ENCODE results near the gene APBA3.
A peak's percentile ranks its signal among the peaks of the same experiment; 100 is the strongest.

The APBA3 gene

DNA sequence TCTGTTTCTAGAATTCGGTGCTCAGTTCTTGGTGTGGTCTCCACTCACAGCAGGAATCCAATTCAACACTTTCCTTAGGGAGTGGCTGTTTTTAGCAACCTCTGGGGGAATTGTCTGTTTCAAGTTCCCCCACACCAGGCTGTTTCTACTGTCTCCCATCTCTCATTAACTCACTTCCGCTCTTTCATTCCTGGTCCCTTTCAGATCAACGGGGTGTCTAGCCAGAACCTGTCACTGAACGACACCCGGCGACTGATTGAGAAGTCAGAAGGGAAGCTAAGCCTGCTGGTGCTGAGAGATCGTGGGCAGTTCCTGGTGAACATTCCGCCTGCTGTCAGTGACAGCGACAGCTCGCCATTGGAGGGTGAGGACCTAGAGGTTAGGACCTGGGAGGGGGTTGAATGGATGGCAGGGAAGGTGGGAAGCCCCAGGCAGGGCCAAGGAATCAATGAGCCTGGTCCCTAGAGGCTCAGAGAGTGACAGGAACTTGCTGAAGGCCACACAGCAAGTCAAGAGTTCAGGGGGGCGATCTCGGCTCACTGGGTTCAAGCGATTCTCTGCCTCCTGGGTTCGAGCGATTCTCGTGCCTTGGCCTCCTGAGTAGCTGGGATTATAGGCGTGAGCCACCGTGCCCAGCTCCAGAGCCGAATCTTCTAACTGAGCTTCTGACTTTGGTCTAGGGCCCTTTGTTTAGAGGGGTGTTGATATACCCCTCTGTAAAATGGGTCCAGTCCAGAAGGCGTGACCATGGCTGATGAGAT is 27.8 kb downstream of the APBA3 start:
- no peak for TF ChIP-seq GATA1 (IDR thresholded peaks at IDR 0.05; ENCODE audit: low read depth, low read length)
- no peak for TF ChIP-seq POLR2A (IDR thresholded peaks at IDR 0.05; ENCODE audit: low read length)
- DNase-seq = no peak

DNA sequence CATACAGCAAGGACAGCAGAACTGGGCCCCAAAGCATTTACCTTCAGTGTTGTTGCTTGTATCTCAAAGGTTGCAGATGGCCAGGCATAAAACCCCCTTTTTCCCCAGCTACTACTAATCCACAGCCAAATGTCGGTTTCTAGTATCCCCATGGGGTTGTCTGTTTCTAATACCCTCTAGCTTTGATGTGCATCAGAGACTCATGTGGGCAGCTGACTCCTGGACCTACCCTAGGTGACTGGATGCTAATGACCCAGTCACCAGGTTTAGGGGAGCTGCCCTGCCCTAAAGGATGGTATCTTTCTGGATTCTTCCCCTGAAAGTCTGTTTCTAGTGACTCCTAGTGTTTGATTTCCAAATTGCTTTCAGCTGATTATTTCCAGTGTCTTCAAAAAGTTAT is 29.4 kb downstream of the APBA3 start:
- no peak for DNase-seq
- TF ChIP-seq POLR2A (IDR thresholded peaks at IDR 0.05; ENCODE audit: low read length) (no peak), GATA1 (IDR thresholded peaks at IDR 0.05; ENCODE audit: low read depth, low read length) (no peak)

DNA sequence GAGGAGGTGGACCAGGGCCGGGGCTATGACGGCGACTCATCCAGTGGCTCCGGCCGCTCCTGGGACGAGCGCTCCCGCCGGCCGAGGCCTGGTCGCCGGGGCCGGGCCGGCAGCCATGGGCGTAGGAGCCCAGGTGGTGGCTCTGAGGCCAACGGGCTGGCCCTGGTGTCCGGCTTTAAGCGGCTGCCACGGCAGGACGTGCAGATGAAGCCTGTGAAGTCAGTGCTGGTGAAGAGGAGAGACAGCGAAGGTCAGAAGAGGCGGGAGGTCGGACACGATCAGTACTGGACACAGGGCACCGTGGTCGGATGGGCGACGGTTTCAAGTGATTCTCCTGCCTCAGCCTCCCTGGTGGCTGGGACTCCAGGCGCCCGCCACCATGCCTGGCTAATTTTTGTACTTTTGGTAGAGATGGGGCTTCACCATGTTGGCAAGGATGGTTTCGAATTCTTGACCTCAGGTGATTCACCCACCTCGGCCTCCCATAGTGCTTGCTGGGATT is 31.0 kb downstream of the APBA3 start:
- no peak for DNase-seq
- TF ChIP-seq GATA1 (IDR thresholded peaks at IDR 0.05; ENCODE audit: low read depth, low read length) (no peak), POLR2A (IDR thresholded peaks at IDR 0.05; ENCODE audit: low read length) (no peak)

DNA sequence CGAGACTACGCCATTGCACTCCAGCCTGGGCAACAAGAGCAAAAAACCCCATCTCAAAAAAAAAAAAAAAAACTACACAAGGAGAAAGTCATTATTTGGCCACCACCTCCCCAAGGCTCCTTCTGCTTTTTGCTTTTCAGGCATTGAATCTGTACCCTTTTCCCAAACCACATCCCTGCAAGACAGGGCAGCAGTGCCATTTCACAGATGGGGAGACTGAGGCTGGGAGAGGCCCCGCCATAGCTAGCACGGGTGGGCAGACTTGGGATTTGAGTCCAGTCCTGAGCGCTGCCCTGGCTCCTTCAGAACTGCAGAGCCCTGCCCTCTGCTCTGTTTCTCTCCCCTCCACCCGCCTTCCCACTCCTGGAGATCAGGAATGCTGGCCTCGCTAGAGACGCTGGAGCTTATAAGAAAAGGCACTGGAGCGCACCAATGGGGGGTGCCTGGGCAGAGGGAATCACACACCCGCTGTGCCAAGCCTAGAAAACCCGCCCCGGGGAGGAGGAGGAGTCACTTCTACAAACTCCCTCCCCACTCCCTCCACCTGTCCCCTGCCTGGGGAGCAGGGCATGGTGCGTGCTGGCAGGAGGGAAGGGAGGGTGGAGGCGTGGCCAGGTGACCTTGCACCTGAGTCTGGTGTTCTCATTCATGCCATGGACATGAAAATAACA is 35.7 kb downstream of the APBA3 start:
- no peak for TF ChIP-seq GATA1 (IDR thresholded peaks at IDR 0.05; ENCODE audit: low read depth, low read length)
- no peak for TF ChIP-seq POLR2A (IDR thresholded peaks at IDR 0.05; ENCODE audit: low read length)
- DNase-seq = no peak

DNA sequence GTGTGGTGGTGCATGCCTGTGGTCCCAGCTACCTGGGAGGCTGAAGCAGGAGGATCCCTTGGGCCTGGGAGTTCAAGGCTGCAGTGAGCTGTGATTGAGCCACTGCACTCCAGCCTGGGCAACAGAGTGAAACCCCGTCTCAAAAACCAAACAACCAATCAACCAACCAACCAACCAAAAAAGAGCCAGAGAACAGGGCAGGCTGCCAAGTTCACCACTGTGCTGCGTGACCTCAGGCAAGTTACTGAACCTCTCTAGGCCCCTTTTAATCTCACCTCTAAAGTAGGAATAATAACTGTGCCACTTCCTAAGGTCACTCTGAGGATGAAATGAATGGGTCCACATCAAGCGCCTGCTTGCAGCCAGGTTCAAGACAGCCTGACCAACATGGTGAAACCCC is 36.4 kb downstream of the APBA3 start:
- DNase-seq = no peak
- TF ChIP-seq GATA1 (IDR thresholded peaks at IDR 0.05; ENCODE audit: low read depth, low read length) = no peak
- TF ChIP-seq POLR2A (IDR thresholded peaks at IDR 0.05; ENCODE audit: low read length) = no peak

DNA sequence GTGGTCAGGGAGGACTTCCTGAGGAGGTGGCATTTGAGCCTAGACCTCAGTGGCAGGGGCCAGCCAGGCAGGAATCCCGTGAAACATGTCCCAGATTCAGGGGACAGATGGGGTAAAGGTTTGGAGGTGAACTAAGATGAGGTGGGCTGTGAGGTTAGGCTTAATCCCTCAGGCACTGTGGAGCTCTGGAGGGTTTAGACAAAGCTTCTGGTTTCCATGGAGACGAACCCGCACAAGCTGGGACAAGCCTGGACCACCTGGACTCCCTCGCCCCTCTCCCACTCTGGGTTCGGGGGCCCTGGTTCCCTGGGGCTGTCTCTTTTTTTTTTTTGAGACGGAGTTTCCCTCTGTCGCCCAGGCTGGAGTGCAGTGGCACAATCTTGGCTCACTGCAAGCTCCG is 37.6 kb downstream of the APBA3 start:
- no peak for DNase-seq
- no peak for TF ChIP-seq POLR2A (IDR thresholded peaks at IDR 0.05; ENCODE audit: low read length)
- TF ChIP-seq GATA1 (IDR thresholded peaks at IDR 0.05; ENCODE audit: low read depth, low read length) = no peak

DNA sequence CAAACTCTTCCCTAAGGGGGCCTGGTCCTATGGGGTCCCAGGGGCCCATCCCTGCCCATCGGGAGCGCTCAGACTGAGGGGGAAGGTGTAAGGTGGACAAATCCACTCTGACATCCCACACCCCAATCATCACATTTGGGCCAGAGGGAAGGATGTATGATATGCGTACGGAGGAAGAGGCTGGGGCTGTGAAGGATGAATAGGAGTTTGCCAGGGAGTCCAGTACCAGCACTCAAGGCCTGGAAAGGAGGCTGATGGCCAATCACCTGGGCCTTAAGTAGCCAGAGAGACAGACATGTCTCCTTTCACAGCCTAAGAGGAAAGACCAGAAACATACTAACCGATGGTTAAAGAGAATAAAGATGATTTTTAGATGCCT is 38.4 kb downstream of the APBA3 start:
- TF ChIP-seq POLR2A (IDR thresholded peaks at IDR 0.05; ENCODE audit: low read length) (no peak), GATA1 (IDR thresholded peaks at IDR 0.05; ENCODE audit: low read depth, low read length) (no peak)
- DNase-seq = no peak

DNA sequence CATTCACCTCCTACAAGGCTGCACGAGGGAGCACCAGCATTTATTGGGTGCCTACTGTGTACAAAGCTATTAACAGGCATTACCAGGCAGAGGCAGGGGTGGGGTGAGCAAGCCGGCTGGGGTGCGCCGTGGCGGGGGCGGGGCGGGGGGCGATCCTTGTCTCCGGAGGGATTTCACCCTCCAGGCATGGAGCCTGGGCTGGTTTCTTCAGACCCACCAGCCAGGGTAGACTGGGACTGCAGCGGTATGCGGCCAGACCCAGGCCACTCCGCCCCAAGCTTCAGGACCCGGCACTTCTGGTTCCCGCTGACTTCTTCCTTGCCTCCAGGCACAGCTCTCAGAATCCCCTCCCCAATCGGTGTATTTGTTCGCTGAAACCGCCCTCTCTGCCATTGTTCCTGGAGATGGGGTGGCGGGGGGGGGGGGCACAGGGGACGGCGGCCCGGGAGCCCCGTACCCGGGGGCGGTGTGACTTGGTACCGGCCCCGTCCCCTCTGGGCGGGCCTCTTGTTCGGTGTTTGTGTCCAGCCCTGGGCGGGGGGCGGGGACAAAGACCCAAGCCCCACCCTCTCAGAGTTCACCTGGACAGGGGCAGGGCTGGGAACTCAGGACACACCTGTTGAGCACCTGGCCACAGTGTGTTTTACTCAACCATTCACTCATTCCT is 38.9 kb downstream of the APBA3 start:
- DNase-seq = no peak
- TF ChIP-seq POLR2A (IDR thresholded peaks at IDR 0.05; ENCODE audit: low read length) = no peak
- TF ChIP-seq GATA1 (IDR thresholded peaks at IDR 0.05; ENCODE audit: low read depth, low read length) = no peak

DNA sequence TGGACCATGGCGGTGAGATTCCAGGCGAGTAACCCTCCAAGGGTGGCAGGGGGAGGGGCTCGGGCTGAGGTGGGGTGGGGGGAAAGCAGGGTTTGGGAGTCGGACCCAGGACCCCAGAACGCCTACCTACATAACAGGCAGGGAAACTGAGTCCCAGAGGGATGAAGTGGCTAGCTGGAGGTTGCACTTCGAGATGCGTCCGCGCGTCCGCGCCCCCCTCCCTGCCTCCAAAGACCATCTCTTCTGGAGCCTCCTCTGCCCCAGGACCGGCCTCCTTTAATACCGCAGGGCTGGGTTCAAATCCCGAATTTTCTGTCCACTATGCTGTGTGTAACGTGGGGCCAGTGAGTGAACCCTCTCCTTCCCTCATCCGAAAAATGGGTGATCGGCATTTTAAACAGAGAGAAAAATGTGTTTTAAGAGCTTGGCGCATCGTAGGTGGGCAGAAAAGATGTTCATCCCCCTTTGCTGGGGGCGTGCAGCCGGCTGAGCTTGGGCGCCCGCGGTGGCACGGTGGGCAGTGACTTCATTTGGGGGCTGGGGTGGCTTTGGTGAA is 39.5 kb downstream of the APBA3 start:
- no peak for DNase-seq
- TF ChIP-seq GATA1 (IDR thresholded peaks at IDR 0.05; ENCODE audit: low read depth, low read length) = no peak
- TF ChIP-seq POLR2A (IDR thresholded peaks at IDR 0.05; ENCODE audit: low read length) = no peak

DNA sequence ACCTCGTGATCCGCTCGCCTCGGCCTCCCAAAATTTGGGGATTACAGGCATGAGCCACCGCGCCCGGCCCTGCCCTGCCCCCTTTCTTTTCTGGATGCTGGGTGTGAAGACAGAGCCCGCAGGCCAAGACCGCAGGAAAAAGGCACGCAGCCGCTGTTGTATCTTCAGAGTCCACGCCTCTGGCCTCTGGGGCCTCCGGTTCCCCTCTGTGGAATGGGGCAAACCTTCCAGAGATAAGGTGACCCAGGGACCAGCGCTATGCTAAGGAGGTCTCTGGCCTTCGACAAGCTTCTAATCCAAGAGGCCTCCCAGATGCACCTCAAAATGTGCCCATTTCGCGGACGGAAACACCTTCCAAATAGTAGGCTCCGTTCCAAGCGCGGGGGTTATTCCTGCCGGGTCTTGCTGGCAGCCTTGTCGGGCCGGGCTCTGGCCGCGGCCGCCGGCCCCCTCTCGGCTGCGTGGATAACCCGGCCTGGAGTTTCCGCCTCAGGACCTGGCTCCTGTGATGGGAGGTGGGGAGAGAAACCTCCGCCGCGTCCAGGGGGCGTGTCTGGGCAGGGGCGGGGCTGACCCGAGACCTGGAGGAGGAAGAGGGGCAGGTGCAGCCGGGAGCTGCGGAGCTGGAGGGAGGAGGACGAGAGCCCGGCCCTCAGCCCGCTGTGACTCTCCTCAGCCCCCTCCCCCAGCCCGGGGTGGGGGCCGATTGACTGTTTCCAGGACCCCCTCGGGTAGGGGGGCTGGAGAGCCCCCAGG is 40.2 kb downstream of the APBA3 start:
- TF ChIP-seq GATA1 (IDR thresholded peaks at IDR 0.05; ENCODE audit: low read depth, low read length) (no peak), POLR2A (IDR thresholded peaks at IDR 0.05; ENCODE audit: low read length) (no peak)

DNA sequence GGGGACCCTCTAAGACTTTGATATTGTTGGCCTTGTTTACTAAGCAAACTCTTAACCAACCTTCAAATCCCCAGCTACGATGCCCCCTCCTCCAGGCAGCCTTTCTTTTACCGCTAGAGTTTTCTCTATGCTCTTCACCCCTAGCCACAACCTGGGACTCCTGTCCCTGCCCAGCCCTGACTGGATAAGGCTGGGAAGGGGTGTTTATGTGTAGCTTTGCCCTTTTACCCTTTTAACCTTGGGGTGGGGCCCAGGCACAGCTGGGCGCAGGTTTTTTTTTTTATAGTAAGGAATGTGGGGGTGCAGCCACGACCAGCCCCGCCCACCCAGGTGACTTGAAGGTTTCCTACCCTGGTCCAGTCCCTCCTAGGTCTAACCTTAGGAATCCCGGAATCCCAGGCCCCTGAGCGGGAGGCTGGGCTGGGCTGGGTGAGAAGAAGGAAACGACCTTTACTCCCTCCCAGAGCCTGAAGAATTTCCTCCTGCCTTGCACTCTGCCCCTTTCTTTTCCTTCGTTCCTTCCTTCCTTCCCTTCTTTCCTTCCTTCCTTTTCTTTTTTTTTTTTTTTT is 41.1 kb downstream of the APBA3 start:
- TF ChIP-seq POLR2A (IDR thresholded peaks at IDR 0.05; ENCODE audit: low read length) (no peak), GATA1 (IDR thresholded peaks at IDR 0.05; ENCODE audit: low read depth, low read length) (no peak)
- DNase-seq = no peak

More for the DNA sequence above, 40.2 kb downstream of the APBA3 start:
- DNase-seq = peak; percentile 71

DNA sequence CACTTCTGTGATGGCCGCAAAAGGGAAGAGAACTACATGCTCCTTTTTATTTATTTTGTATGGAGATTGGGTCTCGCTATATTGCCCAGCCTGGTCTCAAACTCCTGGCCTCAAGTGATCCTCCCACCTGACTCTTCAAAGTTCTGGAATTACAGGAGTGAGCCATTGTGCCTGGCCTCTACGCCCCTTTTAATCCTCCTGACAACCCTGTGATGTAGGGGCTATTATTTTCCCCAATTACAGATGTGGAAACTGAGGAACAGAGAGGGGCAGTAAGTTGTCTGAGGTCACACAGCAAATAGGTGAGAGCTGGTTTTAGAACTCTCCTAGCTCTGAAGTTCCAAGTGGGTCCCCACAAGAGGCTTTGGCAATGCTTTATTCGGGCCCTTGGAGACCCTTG is 41.6 kb downstream of the APBA3 start:
- TF ChIP-seq POLR2A (IDR thresholded peaks at IDR 0.05; ENCODE audit: low read length) (no peak), GATA1 (IDR thresholded peaks at IDR 0.05; ENCODE audit: low read depth, low read length) (no peak)
- DNase-seq = no peak

DNA sequence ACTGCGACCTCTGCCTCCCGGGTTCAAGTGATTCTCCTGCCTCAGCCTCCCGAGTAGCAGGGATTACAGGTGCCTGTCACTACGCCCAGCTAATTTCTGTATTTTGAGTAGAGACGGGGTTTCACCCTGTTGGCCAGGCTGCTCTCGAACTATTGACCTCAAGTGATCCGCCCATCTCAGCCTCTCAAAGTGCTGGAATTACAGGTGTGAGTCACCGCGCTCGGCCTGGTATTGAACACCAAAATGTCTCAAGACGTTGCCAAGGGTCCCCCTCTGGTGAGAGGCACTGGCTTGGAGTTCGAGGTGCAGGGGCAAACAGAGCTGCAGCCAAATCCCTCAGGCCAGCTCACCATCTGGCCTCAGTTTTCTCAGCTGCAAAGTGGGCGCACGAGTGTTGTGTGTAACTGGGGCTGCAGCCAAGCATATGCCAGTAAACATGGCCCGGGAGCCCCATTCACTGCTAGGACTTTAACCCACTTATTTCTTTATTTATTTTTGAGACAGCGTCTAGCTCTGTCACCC is 45.3 kb downstream of the APBA3 start:
- TF ChIP-seq GATA1 (IDR thresholded peaks at IDR 0.05; ENCODE audit: low read depth, low read length) (no peak), POLR2A (IDR thresholded peaks at IDR 0.05; ENCODE audit: low read length) (no peak)
- no peak for DNase-seq

Measured in erythroblast (primary cell).